AG10803 (cell line): ENCODE data around the gene LILRB2.

Source experiments
- DNase-seq: peaks from one replicate; pipeline ENCODE4 v3.0.0; 2010; ENCODE audit warnings: low read depth
- H3K4me3 ChIP-seq: 2 replicates; pipeline ENCODE4 v1.5.1; 2011; ENCODE audit warnings: mild to moderate bottlenecking, low read length, control low read depth
- CTCF ChIP-seq: conservative IDR thresholded peaks from 2 replicates; pipeline ENCODE4 v1.5.1; 2011; ENCODE audit warnings: mild to moderate bottlenecking, low read length, control low read depth, inconsistent platforms

The LILRB2 gene

GRCh38 chr19:54319892-54320670 lies 39.2 kb upstream of the LILRB2 start:
- no peak for TF ChIP-seq CTCF

DNA sequence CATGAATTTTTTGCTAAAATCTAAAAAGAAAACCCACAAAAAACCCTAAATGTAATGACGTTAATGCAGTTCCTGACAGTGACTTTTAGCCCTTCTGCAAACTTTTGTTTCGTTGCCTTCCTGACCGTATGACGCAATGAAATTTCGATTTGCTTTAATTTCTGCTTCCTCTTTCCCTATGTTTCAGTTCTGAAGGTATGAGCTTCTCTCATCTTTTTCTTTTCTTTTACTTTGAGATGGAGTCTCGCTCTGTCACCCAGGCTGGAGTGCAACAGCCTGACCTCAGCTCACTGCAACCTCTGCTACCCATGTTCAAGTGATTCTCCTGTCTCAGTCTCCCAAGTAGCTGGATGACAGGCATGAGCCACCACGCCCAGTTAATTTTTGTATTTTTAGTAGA lies 38.1 kb upstream of the LILRB2 start:
- H3K4me3 ChIP-seq, result no peak overlapping the region
- no peak for TF ChIP-seq CTCF
- DNase-seq, result no peak

More at GRCh38 chr19:54319892-54320670, 39.2 kb upstream of the LILRB2 start:
- DNase-seq, result no peak
- H3K4me3 ChIP-seq, result no peak overlapping the region

DNA sequence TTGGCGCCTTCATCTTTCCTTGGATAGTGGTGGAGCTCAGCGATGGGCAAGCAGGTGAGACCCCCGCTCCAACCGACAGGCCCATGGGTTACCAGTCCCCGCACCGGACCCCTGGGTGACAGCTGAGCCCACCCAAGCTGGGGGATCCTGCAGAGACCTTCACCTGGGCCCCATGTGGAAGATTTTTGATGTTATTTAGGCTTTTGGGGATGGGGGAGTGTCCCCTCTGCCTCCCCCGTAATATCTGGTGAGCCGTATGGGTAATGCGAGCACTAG lies 37.0 kb upstream of the LILRB2 start:
- DNase-seq, result no peak
- TF ChIP-seq CTCF, result no peak
- no peak overlapping the region for H3K4me3 ChIP-seq

DNA sequence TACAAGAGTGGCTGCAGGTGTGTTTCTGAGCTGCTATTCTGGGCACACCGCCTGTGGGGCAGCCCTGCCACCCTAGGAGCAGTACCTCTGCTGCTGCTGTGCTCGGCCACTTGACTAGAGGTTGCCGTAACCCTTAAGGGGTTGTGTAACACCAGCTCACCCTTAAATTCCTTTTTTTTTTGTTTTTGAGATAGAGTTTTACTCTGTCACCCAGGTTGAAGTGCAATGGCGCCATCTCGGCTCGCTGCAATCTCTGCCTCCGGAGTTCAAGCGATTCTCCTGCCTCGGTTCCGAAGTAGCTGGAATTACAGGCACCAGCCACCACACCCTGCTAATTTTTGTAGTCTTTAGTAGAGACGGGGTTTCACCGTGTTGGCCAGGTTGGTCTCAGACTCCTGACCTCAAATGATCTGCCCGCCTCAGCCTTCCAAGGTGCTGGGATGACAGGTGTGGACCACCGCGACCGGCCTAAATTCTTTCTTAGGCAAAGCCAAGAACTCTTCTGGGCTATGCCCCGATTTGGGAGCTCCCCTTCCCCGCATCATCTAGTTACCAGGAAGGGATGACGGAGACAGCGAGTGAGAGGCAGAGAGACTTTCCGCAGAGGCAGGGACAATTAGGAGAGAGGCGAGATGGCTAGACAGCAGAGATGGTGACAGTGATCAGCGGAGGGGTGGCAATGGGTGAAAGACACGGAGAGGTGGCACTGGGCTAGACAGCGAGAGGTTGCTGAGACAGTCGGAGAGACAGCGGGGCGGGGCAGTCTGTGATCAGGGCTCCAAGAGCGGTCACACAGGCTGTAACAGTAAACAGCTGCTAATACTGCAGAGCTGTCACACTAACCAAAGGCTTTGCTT lies 36.4 kb upstream of the LILRB2 start:
- no peak for DNase-seq
- no peak for TF ChIP-seq CTCF
- H3K4me3 ChIP-seq, result no peak overlapping the region

- DNase-seq, result no peak
- no peak for TF ChIP-seq CTCF
- H3K4me3 ChIP-seq, result no peak overlapping the region
Measured at GRCh38 chr19:54316746-54317107, 35.8 kb upstream of the LILRB2 start.

GRCh38 chr19:54315956-54316355 lies 35.0 kb upstream of the LILRB2 start:
- no peak for TF ChIP-seq CTCF
- H3K4me3 ChIP-seq, result no peak overlapping the region
- no peak for DNase-seq
